ENCODE data around the gene DPY19L3.

Gene DPY19L3

DNA sequence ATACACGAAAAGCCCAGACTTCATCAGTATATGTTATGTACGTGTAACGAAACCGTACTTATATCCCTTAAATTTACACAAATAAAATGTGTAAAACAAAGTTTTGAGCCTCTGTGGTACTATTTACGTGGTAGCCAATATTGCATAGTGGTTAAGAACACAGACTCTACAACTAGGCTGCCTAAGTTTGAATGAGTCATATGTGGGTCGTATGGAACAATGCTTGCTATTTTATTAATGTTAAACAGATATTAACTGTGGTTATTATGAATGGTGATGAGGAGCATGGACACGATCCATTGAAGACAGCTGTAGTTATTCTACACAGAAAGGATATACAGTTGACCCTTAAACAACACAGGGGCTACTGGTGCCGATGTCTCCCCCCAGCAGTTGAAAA is 42.5 kb downstream of the DPY19L3 start:
- no peak for ATAC-seq (ENCODE audit: insufficient read depth, low read depth)
- no peak overlapping the region for H3K27ac ChIP-seq (ENCODE audit: low read length)
- no peak overlapping the region for H2AFZ ChIP-seq (ENCODE audit: low read depth, low read length)
- no peaks in the 10 kb centered on the region for H3K4me1 ChIP-seq (ENCODE audit: insufficient read depth, low read length)
- peaks cover 21% of the 10 kb centered on the region for H3K36me3 ChIP-seq (ENCODE audit: insufficient read depth, low read length)
- H4K20me1 ChIP-seq (ENCODE audit: insufficient read depth, low read length): no peaks in the 10 kb centered on the region
- TF ChIP-seq, protein P1, sequence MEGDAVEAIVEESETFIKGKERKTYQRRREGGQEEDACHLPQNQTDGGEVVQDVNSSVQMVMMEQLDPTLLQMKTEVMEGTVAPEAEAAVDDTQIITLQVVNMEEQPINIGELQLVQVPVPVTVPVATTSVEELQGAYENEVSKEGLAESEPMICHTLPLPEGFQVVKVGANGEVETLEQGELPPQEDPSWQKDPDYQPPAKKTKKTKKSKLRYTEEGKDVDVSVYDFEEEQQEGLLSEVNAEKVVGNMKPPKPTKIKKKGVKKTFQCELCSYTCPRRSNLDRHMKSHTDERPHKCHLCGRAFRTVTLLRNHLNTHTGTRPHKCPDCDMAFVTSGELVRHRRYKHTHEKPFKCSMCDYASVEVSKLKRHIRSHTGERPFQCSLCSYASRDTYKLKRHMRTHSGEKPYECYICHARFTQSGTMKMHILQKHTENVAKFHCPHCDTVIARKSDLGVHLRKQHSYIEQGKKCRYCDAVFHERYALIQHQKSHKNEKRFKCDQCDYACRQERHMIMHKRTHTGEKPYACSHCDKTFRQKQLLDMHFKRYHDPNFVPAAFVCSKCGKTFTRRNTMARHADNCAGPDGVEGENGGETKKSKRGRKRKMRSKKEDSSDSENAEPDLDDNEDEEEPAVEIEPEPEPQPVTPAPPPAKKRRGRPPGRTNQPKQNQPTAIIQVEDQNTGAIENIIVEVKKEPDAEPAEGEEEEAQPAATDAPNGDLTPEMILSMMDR (IDR thresholded peaks at IDR 0.05; ENCODE audit: borderline replicate concordance, extremely low read depth, low read length, poor library complexity, severe bottlenecking): no peak
- TF ChIP-seq EZH2 (IDR thresholded peaks at IDR 0.05; ENCODE audit: borderline replicate concordance, low read depth, low read length, severe bottlenecking): no peak
- H3K9ac ChIP-seq (ENCODE audit: low read depth, low read length): no peak overlapping the region
- H3K4me2 ChIP-seq (ENCODE audit: insufficient read depth, low read length): no peak overlapping the region
- no peak for DNase-seq
- H3K79me2 ChIP-seq (ENCODE audit: insufficient read depth, low read length): no peaks in the 10 kb centered on the region
- no peaks in the 10 kb centered on the region for H3K27me3 ChIP-seq (ENCODE audit: insufficient read depth, low read length, poor library complexity)
- no peaks in the 10 kb centered on the region for H3K9me3 ChIP-seq (ENCODE audit: insufficient read depth, low read length, severe bottlenecking)
- H3K4me3 ChIP-seq (ENCODE audit: low read depth in 1 of 2, low read length in 2 of 2): no peak overlapping the region

- Histone ChIP-seq H3K27me3 (ENCODE audit: insufficient read depth, low read length, poor library complexity) (no peaks in the 10 kb centered on the region), H3K4me3 (ENCODE audit: low read depth in 1 of 2, low read length in 2 of 2) (no peak overlapping the region), H3K4me1 (ENCODE audit: insufficient read depth, low read length) (no peaks in the 10 kb centered on the region), H3K36me3 (ENCODE audit: insufficient read depth, low read length) (peaks cover 19% of the 10 kb centered on the region; the same call in 1 of the 2 replicates), H3K9ac (ENCODE audit: low read depth, low read length) (no peak overlapping the region), H3K4me2 (ENCODE audit: insufficient read depth, low read length) (no peak overlapping the region), H4K20me1 (ENCODE audit: insufficient read depth, low read length) (no peaks in the 10 kb centered on the region), H3K9me3 (ENCODE audit: insufficient read depth, low read length, severe bottlenecking) (no peaks in the 10 kb centered on the region), H3K79me2 (ENCODE audit: insufficient read depth, low read length) (no peaks in the 10 kb centered on the region), H3K27ac (ENCODE audit: low read length) (no peak overlapping the region), H2AFZ (ENCODE audit: low read depth, low read length) (no peak overlapping the region)
- ATAC-seq (ENCODE audit: insufficient read depth, low read depth): no peak
- TF ChIP-seq, protein P1 (IDR thresholded peaks at IDR 0.05; ENCODE audit: borderline replicate concordance, extremely low read depth, low read length, poor library complexity, severe bottlenecking): no peak
- no peak for DNase-seq
These were observed 44.6 kb downstream of the DPY19L3 start for GRCh38 chr19:32450217-32450616.

DNA sequence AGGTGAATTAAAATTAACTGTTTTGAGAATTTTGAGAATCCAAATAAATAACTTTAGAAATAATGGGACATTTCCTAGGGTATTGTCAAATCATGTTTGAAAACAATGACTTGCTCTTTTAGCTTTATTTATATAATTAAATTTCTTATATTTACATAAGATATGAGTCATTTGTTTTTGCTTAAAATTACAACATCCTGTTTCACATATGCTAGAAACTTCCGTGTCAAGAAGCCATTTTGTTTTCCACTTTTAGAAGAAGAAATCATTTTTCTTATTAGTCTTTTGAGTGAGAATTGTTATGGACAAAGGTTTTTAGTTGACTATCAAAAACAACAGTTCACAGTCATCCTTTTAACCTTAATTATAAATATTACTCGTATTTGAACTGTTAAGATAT is 48.2 kb downstream of the DPY19L3 start:
- ATAC-seq (ENCODE audit: insufficient read depth, low read depth) (no peak), DNase-seq (no peak)
- Histone ChIP-seq H3K36me3 (ENCODE audit: insufficient read depth, low read length) (peaks cover 39% of the 10 kb centered on the region), H4K20me1 (ENCODE audit: insufficient read depth, low read length) (no peaks in the 10 kb centered on the region), H3K27me3 (ENCODE audit: insufficient read depth, low read length, poor library complexity) (no peaks in the 10 kb centered on the region), H3K79me2 (ENCODE audit: insufficient read depth, low read length) (no peaks in the 10 kb centered on the region), H3K4me1 (ENCODE audit: insufficient read depth, low read length) (no peaks in the 10 kb centered on the region), H3K4me2 (ENCODE audit: insufficient read depth, low read length) (no peak overlapping the region), H2AFZ (ENCODE audit: low read depth, low read length) (no peak overlapping the region), H3K4me3 (ENCODE audit: low read depth in 1 of 2, low read length in 2 of 2) (no peak overlapping the region), H3K27ac (ENCODE audit: low read length) (no peak overlapping the region), H3K9ac (ENCODE audit: low read depth, low read length) (no peak overlapping the region), H3K9me3 (ENCODE audit: insufficient read depth, low read length, severe bottlenecking) (no peaks in the 10 kb centered on the region)
- TF ChIP-seq, protein P1 (IDR thresholded peaks at IDR 0.05; ENCODE audit: borderline replicate concordance, extremely low read depth, low read length, poor library complexity, severe bottlenecking): no peak
- TF ChIP-seq EZH2 (IDR thresholded peaks at IDR 0.05; ENCODE audit: borderline replicate concordance, low read depth, low read length, severe bottlenecking): no peak

DNA sequence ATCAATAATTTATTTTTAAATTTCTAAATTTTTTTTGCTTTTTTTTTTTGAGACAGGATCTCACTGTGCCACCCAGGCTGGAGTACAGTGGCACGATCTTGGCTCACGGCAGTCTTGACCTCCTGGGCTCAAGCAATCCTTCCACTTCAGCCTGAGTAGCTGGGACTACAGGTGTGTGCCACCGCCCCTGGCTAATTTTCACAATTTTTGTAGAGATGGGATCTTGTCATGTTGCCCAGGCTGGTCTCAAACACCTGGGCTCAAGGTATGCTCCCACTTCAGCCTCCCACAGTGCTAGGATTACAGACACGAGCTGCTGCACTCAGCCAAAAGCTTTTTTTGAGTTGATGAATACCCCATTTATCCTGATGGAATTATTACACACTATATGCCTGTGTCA is 50.8 kb downstream of the DPY19L3 start:
- DNase-seq (no peak), ATAC-seq (ENCODE audit: insufficient read depth, low read depth) (no peak)
- H3K27ac ChIP-seq (ENCODE audit: low read length): no peak overlapping the region
- no peak overlapping the region for H2AFZ ChIP-seq (ENCODE audit: low read depth, low read length)
- H4K20me1 ChIP-seq (ENCODE audit: insufficient read depth, low read length): no peaks in the 10 kb centered on the region
- no peaks in the 10 kb centered on the region for H3K27me3 ChIP-seq (ENCODE audit: insufficient read depth, low read length, poor library complexity)
- no peaks in the 10 kb centered on the region for H3K79me2 ChIP-seq (ENCODE audit: insufficient read depth, low read length)
- H3K36me3 ChIP-seq (ENCODE audit: insufficient read depth, low read length): peaks cover 49% of the 10 kb centered on the region
- H3K4me2 ChIP-seq (ENCODE audit: insufficient read depth, low read length): no peak overlapping the region
- H3K4me1 ChIP-seq (ENCODE audit: insufficient read depth, low read length): no peaks in the 10 kb centered on the region
- no peak overlapping the region for H3K4me3 ChIP-seq (ENCODE audit: low read depth in 1 of 2, low read length in 2 of 2)
- TF ChIP-seq, protein P1 (IDR thresholded peaks at IDR 0.05; ENCODE audit: borderline replicate concordance, extremely low read depth, low read length, poor library complexity, severe bottlenecking): no peak
- no peak for TF ChIP-seq EZH2 (IDR thresholded peaks at IDR 0.05; ENCODE audit: borderline replicate concordance, low read depth, low read length, severe bottlenecking)
- no peak overlapping the region for H3K9ac ChIP-seq (ENCODE audit: low read depth, low read length)
- H3K9me3 ChIP-seq (ENCODE audit: insufficient read depth, low read length, severe bottlenecking): no peaks in the 10 kb centered on the region
